Stimulated activated CD4-positive, alpha-beta T cell treated with anti-CD3 and anti-CD28 coated beads, Interleukin-15, amount 100 ng/mL, for 1 hour (primary cell): ENCODE data around the gene TCTN1.
A peak's percentile ranks its signal among the peaks of the same experiment; 100 is the strongest.
"Not testable (repeated sequence)": the region's sequence is repeated elsewhere in the genome, so short reads cannot be mapped to it uniquely, and the experiment has no call there.

ENCODE experiments used
- DNase-seq, 2 donors: peaks; one replicate each; pipeline ENCODE4 v3.0.0-alpha.2; 2020; ENCODE audit warnings: low read depth in 1 of 2, low spot score in 1 of 2

TCTN1 gene

GRCh38 chr12:110613771-110614684 is at the start of gene TCTN1:
Gene TCTN1 (plus strand): TSS chr12:110614129. CDS start chr12:110614183, 54 bp downstream.
- peak; percentile 91 to 94 for DNase-seq

- DNase-seq = no peak
Measured at GRCh38 chr12:110564471-110564991, 49.4 kb upstream of the TCTN1 start.

DNA sequence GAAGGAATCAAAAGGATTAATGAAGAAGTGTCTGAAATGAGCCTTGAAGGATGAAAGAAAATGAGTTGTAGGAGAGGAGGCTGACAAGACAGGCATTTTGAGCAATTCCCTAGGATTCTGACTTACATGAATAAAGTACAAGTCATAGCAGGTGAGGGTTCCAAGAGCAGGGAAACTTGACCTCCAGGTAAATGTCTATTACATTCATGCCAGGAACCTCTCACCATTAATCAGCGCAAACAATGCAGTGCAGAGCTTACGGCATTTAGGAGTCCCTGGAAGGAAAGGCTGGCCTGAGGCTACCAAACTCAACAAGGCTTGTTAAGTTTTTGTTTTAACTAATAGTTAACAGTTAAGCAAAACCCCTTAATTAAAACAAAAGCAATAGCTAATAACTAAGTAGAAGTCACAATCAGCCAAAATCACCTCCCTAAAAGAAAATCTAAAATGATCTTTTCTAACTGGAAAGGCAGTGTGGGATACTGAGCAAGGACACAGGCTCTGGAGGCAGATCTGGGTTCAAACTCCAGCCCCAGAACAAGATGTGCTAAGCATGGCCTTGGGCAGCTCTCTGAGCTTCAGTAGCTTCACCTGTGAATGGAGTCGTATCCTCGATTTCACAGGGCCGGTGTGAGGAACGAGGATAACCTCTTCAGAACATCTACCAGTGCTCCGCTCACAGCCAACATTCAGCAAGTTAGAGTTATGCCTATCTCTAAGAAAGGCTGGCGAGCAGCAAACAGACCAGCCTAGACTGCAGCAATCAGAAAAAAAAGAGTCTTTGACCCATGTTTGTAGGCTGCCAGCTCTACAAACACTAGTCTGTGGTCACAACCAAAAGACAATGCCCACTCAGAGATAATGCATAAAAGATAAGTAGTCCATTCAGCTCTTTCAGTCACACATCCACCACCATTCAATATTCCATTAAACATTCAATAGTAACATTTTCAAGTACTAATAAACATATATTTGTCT is 47.7 kb upstream of the TCTN1 start:
- no peak for DNase-seq

- no peak for DNase-seq
Measured at GRCh38 chr12:110566993-110567392, 46.9 kb upstream of the TCTN1 start.

GRCh38 chr12:110568752-110569151 is 45.2 kb upstream of the TCTN1 start:
- no peak for DNase-seq

GRCh38 chr12:110569838-110570237 is 44.1 kb upstream of the TCTN1 start:
- not testable (repeated sequence) for DNase-seq

GRCh38 chr12:110570798-110571197 is 43.1 kb upstream of the TCTN1 start:
- not testable (repeated sequence) for DNase-seq

GRCh38 chr12:110574044-110574443 is 39.9 kb upstream of the TCTN1 start:
- DNase-seq = no peak

- not testable (repeated sequence) for DNase-seq
Measured at GRCh38 chr12:110574717-110575230, 39.2 kb upstream of the TCTN1 start.

- DNase-seq = no peak
Measured at GRCh38 chr12:110575326-110575725, 38.6 kb upstream of the TCTN1 start.

GRCh38 chr12:110576504-110576903 is 37.4 kb upstream of the TCTN1 start:
- DNase-seq = no peak

- DNase-seq = no peak
Measured at GRCh38 chr12:110577864-110578693, 35.9 kb upstream of the TCTN1 start.

- no peak for DNase-seq
Measured at GRCh38 chr12:110578694-110579534, 35.0 kb upstream of the TCTN1 start.

GRCh38 chr12:110579535-110580253 is 34.2 kb upstream of the TCTN1 start:
- no peak for DNase-seq

GRCh38 chr12:110581931-110582275 is 32.0 kb upstream of the TCTN1 start:
- no peak for DNase-seq

DNA sequence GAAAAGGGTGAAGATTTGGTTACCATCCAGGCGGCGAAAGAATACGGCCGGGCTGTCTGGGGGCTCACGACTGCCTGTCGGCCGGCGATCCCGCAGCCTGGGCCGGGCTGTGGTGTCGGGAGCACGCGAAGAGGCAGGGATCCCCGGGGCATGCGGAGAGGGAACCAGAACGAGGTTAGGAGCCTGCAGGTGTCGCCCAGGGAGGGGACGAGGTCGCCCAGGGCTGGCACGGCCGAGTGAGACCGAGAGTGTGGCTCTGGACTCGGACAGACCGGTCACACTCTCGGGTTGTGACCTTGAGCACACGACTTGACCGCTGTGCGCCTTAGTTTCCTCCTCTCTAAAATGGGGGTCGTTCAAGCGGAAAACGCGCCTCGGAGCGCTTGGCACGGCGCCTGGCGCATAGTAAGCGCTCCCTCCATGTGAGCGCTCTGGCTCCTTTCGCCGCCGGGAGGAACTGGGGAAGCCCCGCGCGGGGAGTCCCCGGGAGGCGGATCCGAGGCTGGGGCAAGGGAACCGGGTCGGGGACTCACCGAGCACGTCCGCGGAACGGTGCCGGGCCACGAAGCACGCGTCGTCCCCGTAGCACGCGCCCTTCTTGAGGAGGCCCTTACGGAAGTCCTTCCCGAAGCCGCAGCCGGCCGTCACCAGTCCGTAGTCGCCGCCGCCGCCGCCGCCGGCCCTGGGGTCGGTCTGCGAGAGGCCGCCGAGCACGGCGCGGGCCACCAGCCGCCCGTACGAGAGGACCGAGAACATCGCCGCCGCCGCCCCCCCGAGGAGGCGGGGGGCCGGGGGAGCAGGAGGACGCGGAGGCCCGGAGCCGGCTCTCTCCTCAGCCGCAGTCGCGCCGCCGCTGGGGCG is 31.4 kb upstream of the TCTN1 start:
- DNase-seq = peak; percentile 63 to 74

DNA sequence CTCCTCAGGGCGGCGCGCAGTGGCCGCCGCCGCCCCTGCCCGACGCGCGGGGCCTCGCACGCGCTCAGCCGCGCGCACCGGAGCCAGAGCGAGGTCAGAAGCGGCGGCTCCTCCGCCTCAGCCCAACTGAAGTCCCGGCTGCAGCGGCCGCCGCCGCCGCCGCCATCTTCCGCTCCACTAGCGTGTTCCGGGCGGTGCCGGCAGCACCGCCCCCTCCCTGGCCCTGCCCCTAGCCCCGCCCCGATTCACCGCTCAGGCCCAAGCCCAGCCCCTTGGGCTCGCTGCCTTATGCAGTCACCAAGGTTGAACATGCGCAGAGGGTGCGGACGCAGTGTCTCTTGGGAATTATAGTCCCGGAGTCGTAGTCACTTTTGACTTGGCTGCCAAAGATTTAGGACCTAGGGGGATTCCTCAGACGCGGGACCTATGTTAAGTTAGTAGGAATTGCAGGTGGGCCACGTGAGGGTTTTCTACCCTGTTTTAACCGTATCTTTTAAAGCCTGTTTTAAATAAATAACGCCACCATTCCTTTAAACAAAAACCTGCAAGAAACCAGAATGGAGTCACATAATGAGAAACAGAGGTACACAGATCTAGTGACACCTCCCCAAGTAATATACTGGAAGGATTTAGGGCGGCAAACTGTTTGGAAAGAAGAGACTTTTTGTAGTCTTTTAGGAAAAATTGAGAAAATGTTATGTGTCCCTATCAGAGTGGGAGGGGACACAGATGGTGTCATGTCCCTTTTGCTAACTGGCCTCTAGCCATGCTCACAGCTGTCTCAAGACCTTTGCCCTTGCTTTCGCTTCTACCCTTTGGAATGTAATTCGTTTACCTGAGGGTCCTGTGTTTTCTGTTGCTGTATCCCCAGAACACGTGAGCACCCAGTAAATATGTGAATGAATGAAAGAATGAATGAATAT is 30.5 kb upstream of the TCTN1 start, which contains the start of gene PPTC7:
Gene PPTC7 (minus strand): TSS at position 182 of the 923 bp plus-strand sequence. CDS start 287 bp downstream, outside the sequence.
- peak; percentile 94 to 97 for DNase-seq
